Measurements from ENCODE around the gene POC5. TPM values are rescaled to one million over a fixed set of nuclear protein-coding genes. Genes with fewer than 3 reads are reported as not detected.

POC5 gene, protein sequence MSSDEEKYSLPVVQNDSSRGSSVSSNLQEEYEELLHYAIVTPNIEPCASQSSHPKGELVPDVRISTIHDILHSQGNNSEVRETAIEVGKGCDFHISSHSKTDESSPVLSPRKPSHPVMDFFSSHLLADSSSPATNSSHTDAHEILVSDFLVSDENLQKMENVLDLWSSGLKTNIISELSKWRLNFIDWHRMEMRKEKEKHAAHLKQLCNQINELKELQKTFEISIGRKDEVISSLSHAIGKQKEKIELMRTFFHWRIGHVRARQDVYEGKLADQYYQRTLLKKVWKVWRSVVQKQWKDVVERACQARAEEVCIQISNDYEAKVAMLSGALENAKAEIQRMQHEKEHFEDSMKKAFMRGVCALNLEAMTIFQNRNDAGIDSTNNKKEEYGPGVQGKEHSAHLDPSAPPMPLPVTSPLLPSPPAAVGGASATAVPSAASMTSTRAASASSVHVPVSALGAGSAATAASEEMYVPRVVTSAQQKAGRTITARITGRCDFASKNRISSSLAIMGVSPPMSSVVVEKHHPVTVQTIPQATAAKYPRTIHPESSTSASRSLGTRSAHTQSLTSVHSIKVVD
- total RNA-seq: 10.3 and 13.4 TPM in 2 replicates

DNA sequence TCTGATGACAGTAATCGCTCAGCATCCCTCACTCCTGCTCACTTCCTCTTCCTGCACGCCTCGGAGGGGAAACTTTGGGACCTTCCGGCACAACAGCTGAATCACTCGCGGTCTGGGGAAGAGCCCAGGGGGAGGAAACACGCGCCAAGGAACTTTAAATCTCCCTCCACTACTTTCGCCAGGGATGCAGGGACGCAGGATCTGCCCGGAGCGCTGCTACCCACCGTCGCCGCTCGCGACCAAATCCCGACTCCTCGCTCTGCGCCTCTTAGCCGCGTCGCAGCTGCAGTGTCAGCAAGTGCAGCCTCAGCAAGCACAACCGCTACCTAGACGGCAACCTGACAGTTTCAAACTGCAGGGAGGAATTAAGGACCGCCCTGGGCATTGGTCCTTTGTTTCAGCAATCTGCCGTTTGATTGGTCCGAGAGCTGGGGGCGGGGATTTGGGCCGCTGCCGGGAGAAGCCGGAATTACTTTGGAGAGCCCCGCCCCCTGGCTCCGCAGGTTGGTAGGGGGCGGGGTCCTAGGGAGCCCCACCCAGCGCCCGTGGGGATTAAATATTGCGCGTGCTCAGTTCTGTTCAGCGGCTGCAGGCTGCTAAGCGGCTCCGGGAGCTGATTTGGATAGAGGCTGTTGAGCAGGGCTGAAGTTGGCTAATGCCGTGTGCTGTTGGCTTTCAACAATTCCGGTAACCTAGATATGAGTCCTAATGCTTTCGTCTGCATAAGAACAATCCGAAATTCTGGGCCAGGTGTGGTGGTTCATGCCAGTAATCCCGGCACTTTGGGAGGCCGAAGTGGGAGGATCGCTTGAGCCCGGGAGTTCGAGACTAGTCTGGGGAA, at the start of gene POC5:
TSS of gene POC5 (minus strand) at position 356 of the 841 bp plus-strand sequence. CDS start 4,500 bp downstream, outside the sequence.

Small RNAs within 50 kb of the gene (small RNA-seq; reads per million reads assigned to genes)
- not detected for gene RNU6-680P

Other genes with a start within 250 kb of the POC5 start
- 45.1 and 48.7 TPM in 2 replicates for gene CERT1, start 205.8 kb downstream of the POC5 start, total RNA-seq
- 48.2 and 57.7 TPM in 2 replicates for gene POLK, start 205.5 kb downstream of the POC5 start, total RNA-seq
- 0.78 and 1.3 TPM in 2 replicates for gene ANKDD1B, start 106.0 kb downstream of the POC5 start, total RNA-seq

Measured in articular chondrocyte of knee joint (primary cell).